T-helper 9 cell (primary cell): Measurements from ENCODE around the gene ZBTB2.
"Not testable (repeated sequence)": the region's sequence is repeated elsewhere in the genome, so short reads cannot be mapped to it uniquely, and the experiment has no call there.

Experiments
- DNase-seq: peaks from one replicate; pipeline ENCODE4 v3.0.0-alpha.2; 2020

ZBTB2 gene

DNA sequence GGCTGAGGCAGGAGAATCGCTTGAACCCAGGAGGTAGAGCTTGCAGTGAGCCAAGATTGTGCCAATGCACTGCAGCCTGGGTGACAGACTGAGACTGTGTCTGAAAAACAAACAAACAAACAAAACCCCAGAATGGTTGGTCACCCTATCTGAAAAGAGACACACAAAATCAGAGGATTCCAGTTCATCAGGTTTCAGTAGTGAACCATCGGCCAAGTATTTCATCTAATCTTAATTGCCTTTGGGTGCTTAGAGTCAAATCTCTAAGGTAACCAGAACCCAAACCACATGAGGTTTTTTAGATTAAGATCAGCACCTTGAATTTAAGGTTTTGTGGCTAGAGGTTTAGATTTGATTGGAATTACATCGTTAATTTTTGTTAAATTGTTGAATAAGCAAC is 8.3 kb upstream of the ZBTB2 start:
- no peak for DNase-seq

DNA sequence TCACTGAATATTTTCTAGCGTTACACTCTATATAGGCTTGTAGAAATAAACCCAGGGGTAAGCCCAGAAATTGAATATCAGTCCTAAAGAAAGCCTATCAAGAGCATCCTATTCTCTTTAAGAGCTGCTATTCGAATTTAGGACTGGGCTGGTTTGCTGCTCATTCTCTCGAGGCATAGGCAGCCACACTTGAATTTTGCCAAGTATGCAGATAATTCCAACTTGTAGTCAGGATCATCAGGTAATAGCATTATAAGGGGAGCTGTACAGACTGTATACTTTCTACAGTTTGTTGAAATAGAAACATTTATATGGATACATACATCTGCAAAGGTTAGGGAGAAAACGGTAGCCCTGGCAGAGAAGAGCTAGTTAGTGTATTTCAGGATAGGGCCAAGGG is 2.1 kb upstream of the ZBTB2 start:
- DNase-seq = no peak

DNA sequence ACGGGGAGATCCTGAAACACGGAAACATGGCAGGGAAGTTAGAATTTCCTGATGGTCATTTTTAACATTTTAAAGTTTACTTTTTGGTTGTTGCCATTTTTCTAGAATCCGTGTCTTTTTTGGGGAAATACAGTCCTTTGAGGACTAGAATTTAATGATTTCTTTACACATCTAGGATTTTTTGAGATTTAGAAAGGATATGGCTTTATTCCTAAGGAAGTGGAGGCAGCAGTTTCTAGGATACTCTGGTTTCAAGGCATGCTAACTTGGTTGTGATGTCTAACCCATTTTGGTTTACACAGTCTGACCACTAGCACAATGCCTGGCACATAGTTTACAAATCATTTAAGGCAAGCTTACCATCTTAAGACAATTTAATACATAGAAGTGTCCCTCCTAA is 1.1 kb upstream of the ZBTB2 start:
- DNase-seq = no peak

DNA sequence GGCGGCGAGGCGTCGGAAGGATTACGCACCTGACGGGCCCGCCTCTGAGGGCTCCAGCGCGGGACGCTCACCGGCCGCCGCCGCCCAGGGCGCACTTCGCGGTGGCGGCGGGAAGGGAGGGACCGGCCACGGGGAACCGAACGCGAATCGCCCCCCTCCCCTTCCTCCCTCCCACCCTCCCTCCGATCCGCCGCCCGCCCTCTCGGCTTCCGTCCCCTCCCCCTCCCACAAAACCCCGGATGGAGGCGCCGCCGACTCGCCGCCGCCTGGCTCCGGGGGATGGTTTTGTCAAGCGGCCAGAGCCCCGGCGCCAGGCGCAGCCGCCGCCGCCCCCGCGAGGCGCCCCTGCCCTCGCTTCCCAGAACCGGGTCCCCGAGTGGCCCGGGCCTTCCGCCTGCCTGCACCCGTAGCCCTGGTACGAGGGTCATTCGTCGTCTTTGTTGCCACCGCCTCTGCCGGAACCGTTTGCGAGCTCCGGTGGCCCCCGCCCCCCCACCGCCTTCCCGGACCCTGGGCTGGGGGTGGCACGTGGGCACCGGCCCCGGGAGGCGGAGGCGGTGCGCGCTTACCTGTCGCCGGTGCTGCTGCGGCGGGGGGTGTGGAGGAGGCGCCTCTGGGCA is 398 bp downstream of the ZBTB2 start:
- DNase-seq = peak; percentile 83

DNA sequence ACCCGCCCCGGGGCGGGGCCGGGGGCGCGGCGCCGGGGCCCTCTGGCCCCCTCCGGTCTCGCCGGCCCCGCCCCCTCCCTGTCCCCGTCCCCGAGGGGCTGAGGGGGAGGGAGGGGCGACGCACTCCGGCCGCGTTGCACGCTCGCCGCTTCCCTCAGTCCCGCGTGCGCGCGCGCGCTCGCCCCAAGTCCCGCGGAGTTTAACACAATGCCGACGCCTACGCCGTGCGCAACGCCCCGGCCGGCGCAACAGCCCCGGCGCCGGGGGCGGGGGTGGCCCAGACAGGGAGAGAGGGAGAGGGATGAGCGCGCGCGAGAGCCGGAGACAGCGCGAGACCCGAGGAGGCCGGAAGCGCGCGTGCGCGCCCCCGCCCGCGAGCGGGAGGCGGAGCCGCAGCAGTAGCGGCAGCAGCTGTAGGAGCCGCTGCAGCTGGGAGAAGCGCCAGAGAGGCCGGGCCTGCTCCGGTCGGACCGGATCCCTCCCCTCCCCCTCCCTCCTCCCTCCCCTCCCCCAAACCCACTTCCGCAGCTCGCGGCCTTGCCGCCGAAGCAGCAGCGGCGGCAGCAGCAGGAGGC is 996 bp downstream of the ZBTB2 start:
- DNase-seq = peak; percentile 94

DNA sequence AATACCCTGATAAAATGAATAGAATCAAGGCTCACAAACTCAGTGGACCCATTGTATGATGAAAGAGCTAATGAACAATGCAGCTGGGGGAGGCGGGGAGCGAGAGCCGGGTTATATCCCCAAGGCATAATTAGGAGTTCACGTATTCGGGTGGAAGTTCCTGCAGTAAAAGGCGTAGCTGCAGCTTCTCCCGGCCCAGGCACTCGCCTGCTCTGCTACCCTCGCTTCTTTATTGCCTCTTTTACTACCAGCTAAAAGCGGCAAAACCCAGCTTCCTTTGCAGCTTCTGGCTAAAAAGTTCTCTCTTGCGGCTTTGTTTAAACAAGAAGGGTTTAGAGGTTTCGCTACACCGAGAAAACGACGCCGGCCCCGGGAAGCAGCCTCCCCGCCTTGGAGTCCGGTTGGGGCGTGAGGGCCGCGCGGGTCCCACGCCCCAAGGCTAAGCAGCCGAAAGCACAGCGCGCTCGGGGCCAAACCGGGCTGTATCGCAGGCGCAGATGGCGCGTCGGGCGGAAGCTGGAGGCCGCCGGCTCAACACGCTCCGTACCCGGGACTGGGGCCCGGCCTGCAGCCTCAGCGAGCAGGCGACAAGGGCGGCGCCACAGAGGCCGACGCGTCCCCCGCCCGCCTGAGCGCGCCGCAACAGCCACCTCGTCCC is 1.6 kb downstream of the ZBTB2 start:
- peak; percentile 33 for DNase-seq

DNA sequence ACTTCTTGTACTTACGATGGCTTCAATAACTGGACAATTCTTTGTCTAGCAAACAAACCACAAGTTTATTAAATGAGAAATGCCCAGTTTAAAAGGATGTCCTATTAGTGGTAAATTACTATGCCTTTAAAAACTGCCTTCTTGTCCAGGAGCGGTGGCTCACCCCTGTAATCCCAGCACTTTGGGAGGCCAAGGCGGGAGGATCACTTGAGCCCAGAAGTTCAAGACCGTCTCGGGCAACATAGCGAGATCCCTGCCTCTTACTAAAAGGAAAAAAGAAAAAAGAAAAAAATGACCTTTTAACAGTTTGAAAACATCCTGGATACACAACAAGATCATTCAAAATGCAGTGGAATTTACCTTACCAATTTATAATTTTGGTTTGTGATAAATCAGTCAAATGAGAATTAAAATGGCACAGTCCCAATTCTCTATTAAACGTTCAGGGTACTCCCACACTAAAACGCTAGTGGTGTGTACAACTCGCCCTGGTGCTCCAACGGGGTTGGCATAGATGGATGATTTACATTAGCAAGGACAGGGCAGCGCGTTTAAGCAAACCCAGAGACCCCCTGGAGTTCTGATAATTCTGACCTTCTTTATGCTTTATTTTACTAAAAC is 2.3 kb downstream of the ZBTB2 start:
- no peak for DNase-seq

DNA sequence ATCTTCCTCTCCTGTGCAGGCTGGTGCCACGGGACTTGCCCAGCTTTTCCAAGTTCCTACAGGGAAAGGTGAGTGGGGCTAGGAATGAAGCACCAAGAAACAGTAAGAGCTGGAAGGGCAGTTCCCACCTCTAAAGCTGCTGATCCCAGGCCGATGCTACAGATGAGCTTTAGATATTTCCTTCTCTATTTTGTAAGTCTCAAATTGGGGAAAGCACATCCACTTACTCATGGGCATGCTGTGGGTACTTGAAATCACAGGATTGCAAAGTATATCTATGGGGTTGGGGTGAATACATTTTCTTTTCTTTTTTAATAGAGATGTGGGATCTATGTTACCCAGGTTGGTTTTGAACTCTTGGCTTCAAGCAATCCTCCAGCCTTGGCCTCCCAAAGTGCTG is 3.1 kb downstream of the ZBTB2 start:
- DNase-seq = no peak

DNA sequence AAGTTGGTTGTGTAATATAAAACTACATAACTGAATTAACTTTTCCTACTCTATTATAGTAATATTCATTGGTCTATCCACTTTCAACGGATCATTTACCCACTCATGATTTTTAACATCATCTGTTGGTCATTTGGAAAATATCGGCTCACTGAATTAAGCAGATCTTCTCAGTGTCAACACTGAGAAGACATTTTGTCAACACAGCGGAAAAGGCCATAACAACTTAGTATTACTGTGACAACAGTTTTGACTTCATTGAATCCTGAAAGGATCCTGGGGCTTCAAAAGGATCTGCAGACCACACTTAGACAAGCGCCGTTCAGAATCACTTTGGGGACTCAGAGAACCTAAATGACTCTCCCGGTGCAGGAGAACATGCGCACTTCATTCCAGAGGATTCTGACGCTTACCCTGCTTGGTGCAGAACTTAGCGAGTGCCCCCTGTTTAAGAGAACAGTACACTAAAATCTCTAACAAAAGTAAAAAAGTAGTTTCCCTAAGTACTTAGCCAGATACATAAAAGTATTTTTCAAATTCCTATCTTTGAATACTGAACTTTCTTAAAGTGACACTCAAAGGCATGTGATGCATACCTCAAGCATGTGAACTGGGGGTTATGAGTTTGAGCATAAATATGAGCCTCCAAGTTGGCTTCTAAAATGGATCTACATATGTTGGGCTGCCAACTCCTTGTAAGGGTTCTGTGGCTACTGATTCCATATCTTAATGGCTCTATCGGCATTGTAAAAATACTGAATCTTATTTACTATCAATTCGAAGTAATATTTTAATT is 4.0 kb downstream of the ZBTB2 start:
- DNase-seq = no peak

DNA sequence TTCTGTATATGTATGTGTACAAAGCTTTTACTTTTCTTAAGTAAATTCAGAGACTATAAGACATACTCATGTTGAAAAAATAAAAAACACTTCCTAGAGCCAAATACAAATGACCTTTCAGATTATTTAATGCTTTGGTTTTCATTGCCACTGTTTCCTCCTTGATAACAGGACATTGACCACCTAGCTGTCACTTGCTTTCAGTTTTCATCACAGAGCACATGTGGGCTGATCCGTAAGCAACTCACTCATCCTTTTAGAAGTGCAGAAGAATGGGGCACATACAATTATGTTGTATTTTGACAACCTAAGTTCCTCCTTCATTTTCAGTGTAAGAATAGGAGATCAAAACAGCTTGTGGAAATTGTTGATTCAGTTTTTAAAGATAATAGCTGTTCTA is 6.2 kb downstream of the ZBTB2 start:
- no peak for DNase-seq

DNA sequence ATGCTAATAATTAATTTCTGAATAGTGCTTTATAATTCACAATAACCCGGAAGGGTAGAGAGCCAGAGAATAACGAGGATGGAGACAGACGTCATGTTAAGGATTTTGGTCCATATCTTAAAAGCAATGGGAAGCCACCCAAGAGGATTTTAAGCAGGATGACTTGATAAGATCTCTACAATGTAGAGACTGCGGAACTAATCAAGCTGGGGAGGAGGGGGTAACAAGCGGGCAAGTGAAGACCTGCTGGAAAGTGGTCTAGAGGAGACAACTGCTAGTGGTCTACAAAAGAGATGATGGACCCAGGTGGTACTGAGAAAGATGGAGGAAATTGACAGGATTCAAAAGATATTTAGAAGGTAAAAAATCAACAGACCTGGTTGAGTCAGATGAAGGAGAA is 7.2 kb downstream of the ZBTB2 start:
- no peak for DNase-seq

DNA sequence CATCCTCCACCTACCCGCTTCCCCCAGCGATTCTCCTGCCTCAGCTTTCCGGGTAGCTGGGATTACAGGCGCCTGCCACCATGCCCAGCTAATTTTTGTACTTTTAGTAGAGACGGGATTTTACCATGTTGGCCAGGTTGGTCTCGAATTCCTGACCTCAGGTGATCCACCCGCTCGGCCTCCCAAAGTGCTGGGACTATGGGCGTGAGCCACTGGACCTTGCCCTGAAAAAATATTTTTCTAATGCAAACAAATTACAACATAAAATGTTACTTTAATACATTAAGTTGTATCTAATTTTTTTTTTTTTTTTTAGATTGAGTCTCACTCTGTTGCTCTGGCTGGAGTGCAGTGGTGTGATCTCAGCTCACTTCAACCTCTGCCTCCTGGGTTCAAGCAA is 8.7 kb downstream of the ZBTB2 start:
- not testable (repeated sequence) for DNase-seq

DNA sequence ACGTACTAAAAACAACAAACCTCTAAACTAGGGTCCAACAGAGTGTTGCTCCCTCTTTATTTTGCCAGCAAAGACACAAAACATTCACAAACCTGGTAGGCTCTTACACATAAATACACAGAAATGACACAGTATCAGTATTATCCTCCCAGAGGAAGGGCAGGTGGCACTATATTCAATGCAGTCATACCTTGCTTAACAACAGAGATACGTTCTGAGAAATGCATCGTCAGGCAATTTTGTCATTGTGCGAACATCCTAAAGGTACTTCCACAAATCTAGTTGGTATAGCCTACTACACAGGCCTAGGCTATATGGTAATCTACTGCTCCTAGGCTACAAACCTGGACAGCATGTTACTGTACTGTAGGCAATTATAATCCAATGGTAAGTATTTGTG is 9.6 kb downstream of the ZBTB2 start:
- DNase-seq = no peak

DNA sequence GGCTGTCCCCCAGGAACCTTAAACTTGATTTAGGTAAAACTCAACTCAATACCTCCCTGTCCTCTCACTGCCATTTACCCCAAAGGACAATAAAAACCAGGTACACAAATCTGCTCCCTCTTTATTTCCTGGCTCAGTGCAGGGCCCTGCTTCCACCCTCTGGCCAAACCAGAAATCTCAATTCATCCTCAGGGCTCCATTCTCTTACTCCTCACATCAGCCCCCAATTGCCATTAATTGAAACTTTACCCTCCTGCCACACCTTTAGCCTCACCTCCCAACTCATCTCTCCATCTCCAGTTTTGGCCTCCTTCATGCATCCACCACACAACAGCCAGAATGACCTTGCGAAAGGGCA is 10.5 kb downstream of the ZBTB2 start:
- DNase-seq = no peak

DNA sequence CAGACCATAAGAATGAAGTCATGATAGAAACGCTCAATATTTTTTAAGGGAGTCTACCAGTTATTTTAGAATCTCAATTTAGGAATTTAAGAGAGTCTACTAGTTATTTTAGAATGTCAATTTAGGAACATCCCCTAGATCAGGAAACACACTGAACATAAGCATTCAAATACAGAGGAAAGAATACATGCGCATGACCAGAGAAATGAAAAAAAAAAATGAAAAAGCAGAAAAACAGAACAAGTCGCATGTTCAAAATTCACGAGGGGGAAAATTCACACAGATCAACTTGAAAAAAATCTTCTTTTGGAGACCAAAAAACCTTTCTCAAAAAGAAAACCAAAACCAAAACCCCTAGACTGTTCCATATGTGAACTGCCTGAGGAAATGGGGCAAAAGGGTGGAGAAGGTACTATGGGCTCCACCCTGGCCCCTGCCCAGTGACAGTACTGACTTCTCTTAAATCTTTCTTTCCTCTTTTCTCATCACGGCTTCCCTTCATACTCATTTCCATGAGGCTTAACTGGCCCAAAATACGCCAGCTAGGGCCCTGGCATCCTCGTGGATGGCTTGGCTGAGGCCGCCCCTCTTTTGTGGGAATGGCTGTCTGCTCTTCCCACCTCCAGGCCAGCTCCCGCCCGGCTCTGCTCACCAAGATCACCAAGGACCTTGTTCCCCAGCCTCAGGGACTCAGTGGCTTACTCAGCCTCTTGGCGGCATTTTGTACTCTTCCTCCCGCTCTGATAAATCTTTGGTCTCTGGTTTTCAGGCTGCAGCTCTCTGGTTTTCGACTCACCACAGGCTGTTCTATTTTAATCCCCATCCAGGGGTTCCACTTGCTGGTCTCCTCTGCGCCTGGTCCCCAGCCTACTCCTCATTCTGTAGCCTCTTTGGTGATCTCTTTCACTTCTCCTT is 11.2 kb downstream of the ZBTB2 start:
- no peak for DNase-seq

DNA sequence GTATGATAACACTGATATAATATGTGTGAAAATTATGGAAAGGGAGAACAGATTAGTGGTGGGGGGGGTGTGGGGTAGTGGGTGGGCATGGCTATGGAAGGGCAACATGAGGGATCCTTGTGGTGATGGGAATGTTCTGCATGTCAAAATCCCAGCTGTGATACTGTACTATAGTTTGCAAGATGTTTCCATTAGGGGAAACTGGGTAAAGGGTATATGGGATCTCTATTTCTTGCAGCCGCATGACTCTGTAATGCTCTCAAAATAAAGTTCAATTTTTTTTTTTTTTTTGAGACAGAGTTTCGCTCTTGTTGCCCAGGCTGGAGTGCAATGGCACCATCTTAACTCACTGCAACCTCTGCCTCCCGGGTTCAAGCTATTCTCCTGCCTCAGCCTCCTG is 14.3 kb downstream of the ZBTB2 start:
- DNase-seq = no peak

DNA sequence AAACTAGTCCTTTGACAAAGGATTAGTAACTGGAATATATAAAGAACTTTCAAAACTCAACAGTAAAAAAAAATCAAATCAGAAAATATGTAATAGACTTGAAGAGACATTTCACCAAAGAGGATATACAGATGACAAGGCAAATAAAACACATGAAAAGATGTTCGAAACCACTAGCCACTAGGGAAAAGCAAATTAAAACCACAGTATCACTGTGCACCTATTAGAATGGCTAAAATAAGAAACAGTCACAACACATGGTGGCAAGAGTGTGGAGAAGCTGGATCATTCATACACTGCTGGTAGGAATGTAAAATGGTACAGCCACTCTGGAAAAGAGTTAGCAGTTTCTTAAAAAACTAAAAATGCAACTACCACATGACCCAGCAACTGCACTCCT is 14.9 kb downstream of the ZBTB2 start:
- DNase-seq = no peak

DNA sequence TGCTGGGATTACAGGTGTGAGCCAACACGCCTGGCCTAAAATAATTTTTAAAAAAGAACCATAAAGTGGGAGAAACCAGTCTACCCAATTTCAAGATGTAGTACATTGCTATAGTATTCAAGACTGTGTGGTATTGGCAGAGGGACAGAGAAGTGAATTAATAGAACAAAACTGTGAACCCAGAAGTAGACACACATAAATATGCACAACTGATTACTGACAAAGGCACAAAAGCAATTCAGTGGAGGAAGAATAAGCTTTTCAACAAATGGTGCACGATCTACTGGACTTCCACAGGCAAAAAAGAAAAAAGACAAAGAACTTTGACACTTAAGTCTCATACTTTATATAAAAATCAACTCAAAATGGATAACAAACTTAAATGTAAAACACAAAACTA is 15.5 kb downstream of the ZBTB2 start:
- DNase-seq = no peak

DNA sequence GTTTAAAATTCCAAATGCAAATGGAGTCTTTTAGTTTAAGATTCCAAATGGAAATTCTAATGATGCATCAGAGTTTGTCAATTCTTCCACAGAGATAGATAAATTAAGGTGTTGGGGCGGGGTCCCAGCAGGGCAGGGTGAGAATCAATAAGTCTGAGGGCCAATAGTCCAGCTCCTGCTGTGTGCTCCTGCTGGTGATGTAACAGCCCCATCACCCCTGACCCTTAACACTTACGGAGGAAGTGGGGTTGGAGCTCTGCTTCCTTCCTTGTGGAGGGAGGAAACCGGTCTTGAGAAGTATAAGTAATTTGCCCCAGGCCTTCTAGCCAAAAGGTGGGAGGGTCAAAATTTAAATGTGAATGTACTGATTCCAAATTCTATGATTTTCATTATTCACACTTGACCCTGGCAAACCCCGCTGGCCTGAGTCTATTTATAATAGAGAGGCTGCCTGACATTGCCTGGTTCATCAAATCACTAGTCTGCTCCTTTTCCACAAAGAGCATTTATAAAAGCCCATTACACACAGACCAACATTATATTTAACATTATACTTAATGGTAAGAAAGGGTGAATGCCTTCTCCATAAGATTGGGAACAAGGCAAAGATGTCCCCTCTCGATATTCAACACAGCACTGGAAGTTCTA is 17.2 kb downstream of the ZBTB2 start:
- DNase-seq = no peak

DNA sequence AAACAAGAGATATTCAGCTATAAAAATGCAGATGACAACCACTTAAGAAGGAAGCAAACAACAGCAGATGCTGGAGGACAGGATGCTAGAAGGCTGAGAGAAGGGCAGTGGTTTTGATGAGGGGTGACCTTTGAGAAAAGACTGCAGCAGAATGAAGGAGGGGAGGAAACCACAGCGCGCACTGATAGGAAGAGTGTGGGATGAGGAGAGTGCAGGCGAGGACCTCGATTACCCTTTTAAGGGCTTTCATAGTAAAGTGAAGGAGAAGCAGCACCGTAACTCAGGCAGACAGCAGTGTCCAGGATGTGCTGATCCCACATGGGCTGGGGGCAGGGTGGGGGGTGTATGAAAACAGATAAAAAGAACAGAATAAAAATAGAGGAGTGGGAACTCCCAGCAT is 19.2 kb downstream of the ZBTB2 start:
- no peak for DNase-seq

DNA sequence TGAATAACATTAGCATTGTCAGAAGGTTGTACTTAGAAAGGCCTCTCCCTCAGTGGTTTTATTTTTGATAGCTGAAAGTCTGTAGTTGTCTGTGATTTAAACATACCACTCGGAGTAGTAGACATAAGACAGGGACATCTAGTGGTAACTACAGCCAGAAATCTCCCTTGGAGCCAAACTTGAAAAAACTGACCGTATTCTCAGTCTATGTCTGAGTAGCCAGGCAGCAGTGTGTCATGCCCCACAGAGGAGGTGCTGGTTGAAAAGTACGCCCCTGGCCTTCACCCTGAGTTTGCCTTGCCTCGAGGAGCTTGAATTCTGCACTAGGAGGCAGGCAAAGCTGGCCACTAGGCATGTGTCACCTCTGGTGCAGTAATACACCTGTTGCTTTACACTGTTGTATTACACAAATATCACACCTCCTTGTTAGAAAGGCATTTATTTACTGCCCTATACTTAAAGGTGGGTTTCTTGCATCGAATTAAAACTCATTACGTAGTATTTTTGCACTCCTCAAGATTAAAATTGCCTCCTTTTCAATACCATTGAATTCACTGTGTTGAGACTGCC is 20.8 kb downstream of the ZBTB2 start:
- DNase-seq = no peak

DNA sequence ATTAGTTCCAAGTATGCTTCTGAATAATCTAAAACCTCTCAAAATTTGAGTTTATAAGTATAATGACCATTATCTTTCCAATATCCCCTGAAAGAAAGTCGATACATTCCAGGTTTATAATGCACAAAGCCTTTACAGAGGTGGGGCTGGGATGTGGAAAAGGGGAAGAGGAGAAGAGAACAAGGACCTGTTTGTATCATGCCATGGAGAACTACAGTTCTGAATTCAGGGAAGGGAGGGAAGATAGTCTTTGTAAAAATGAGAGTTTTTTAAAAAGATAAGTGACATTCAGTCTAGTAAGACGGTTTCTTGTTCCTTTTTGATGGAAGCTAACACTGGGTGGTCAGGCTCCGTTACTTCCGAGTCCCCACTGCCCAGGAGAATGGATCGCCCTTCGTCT is 26.1 kb downstream of the ZBTB2 start:
- DNase-seq = no peak
